ENCODE results near the gene DALRD3. TPM values are rescaled to one million over a fixed set of nuclear protein-coding genes. Genes with fewer than 3 reads are reported as not detected.
A peak's percentile ranks its signal among the peaks of the same experiment; 100 is the strongest.

DALRD3 gene
- total RNA-seq, 1 experiment from 2014 or later: 42.9 TPM

DNA sequence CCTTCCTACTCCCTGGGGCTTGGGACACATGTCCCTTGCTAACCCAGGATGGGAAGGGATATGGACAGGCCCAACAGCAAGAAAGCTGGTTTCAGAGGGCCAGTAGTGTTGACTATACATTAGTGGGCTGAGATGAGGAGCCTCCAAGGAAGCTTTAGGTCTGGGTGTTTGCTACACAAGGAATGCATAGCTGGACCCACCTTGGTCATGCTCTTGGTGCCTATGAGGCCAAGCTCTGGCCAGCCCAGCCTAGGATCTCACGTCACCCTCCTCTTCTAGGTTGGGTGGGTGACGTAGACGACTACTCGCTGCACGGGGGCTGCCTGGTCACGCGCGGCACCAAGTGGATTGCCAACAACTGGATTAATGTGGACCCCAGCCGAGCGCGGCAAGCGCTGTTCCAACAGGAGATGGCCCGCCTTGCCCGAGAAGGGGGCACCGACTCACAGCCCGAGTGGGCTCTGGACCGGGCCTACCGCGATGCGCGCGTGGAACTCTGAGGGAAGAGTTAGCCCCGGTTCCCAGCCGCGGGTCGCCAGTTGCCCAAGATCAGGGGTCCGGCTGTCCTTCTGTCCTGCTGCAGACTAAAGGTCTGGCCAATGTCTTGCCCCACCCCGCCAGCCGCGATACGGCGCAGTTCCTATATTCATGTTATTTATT lies 11.8 kb downstream of the DALRD3 start:
- TSS peak; percentile 95 for BruUV-seq (replicated peaks)
- H3K4me2 ChIP-seq (ENCODE audit: low read length): peak overlapping the region; percentile 91
- H3K27ac ChIP-seq (ENCODE audit: low read depth, low read length): peak overlapping the region; percentile 99
- H3K9me2 ChIP-seq (ENCODE audit: insufficient read depth): no peaks in the 10 kb centered on the region
- intact Hi-C loops (cut with micrococcal nuclease): loop anchor here (1.0 kb wide), 1 partner anchor 12 kb away; the partner anchor contains the start of gene DALRD3
- H3K4me1 ChIP-seq (ENCODE audit: control insufficient read depth in 1 of 2, insufficient read depth in 2 of 2, low read length in 2 of 2): peaks cover 3 to 26% of the 10 kb centered on the region in 2 experiments; a peak in 3 of 4 replicates
- peaks cover 41% of the 10 kb centered on the region for H3K79me2 ChIP-seq (ENCODE audit: insufficient read depth, low read length)
- H3K4me3 ChIP-seq (replicated peaks in 1 of 2; ENCODE audit: low read depth in 1 of 2, low read length in 2 of 2): peak overlapping the region; percentile 72 to 86
- ATAC-seq: no peak
- ChIA-PET CTCF (interaction anchor here (0.8 to 3.2 kb wide), 9 partner anchors 11 to 287 kb away, joined by 3 to 42 read pairs (median 5); partner anchors contain the start of genes DALRD3, IMPDH2, NDUFAF3 and P4HTM), RAD21 (ENCODE audit: low non-redundant PET in 1 of 2, low total read pairs in 2 of 2, uncharacterized antibody in 2 of 2, unreplicated experiment in 2 of 2) (interaction anchor here (0.6 to 1.9 kb wide), 4 partner anchors 11 to 443 kb away, joined by 3 to 8 read pairs (median 6); partner anchors contain the start of gene QRICH1 (in 1 of the 2)), POLR2A (interaction anchor here (0.8 to 2.6 kb wide), 11 partner anchors 10 to 411 kb away, joined by 3 to 52 read pairs (median 13); partner anchors contain the start of genes DALRD3, IMPDH2, KLHDC8B and NDUFAF3)
- peak overlapping the region; percentile 99 for H3K9ac ChIP-seq (ENCODE audit: low read length)
- H2AFZ ChIP-seq (ENCODE audit: low read depth, low read length, poor library complexity, severe bottlenecking): no peak overlapping the region
- no peak for DNase-seq (ENCODE audit: low read depth, low spot score)
- H3K27me3 ChIP-seq (ENCODE audit: insufficient read depth, low read length): no peaks in the 10 kb centered on the region
- TF ChIP-seq ZFX (IDR thresholded peaks at IDR 0.05): no peak
- no peaks in the 10 kb centered on the region for H4K20me1 ChIP-seq (ENCODE audit: insufficient read depth)
- H3K36me3 ChIP-seq (ENCODE audit: control insufficient read depth in 1 of 2, insufficient read depth in 2 of 2, low read length in 2 of 2): peaks cover 2 to 5% of the 10 kb centered on the region in 2 experiments; a peak in 3 of 4 replicates
- H3K9me3 ChIP-seq (ENCODE audit: control insufficient read depth in 1 of 2, insufficient read depth in 1 of 2, low read depth in 1 of 2, low read length in 2 of 2): no peaks in the 10 kb centered on the region

DNA sequence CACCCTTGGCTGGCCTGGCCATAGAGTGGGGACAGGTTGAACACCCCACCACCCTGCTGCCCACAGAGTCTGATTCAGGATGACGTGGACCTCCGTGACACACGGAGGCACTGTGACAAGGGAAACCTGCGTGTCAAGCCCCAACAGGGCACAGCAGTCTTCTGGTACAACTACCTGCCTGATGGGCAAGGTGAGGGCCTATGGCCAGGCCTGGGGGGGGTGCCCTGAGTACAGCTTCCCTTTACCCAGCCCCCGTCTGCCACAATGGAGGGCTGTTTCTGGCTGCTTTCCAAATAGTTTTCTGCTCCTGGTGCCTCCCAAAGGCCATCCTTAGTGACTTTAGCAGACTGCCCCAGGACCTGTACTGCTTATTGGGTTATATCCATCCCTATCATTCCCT lies 12.4 kb downstream of the DALRD3 start:
- H3K9ac ChIP-seq (ENCODE audit: low read length): peak overlapping the region; percentile 99; the same call in 1 of the 2 replicates
- no peaks in the 10 kb centered on the region for H4K20me1 ChIP-seq (ENCODE audit: insufficient read depth)
- TF ChIP-seq EZH2phosphoT487 (IDR thresholded peaks at IDR 0.05; ENCODE audit: borderline replicate concordance) (no peak), EGR1 (IDR thresholded peaks at IDR 0.05; ENCODE audit: low read depth) (no peak), CEBPB (IDR thresholded peaks at IDR 0.05; ENCODE audit: low read depth) (no peak), ZFX (IDR thresholded peaks at IDR 0.05) (no peak), CBX3 (IDR thresholded peaks at IDR 0.05; ENCODE audit: low read depth) (no peak), SP1 (IDR thresholded peaks at IDR 0.05; ENCODE audit: low read depth) (no peak), SIN3A (IDR thresholded peaks at IDR 0.05; ENCODE audit: low read depth) (no peak), SRF (IDR thresholded peaks at IDR 0.05; ENCODE audit: low read depth) (no peak), ELF1 (IDR thresholded peaks at IDR 0.05; ENCODE audit: borderline replicate concordance, low read depth) (no peak), POLR2A (IDR thresholded peaks at IDR 0.05; ENCODE audit: borderline replicate concordance, extremely low read depth, insufficient read depth, insufficient read length) (no peak), POLR2AphosphoS5 (IDR thresholded peaks at IDR 0.05; ENCODE audit: low read depth, low read length) (no peak)
- TF ChIP-seq, protein P1, sequence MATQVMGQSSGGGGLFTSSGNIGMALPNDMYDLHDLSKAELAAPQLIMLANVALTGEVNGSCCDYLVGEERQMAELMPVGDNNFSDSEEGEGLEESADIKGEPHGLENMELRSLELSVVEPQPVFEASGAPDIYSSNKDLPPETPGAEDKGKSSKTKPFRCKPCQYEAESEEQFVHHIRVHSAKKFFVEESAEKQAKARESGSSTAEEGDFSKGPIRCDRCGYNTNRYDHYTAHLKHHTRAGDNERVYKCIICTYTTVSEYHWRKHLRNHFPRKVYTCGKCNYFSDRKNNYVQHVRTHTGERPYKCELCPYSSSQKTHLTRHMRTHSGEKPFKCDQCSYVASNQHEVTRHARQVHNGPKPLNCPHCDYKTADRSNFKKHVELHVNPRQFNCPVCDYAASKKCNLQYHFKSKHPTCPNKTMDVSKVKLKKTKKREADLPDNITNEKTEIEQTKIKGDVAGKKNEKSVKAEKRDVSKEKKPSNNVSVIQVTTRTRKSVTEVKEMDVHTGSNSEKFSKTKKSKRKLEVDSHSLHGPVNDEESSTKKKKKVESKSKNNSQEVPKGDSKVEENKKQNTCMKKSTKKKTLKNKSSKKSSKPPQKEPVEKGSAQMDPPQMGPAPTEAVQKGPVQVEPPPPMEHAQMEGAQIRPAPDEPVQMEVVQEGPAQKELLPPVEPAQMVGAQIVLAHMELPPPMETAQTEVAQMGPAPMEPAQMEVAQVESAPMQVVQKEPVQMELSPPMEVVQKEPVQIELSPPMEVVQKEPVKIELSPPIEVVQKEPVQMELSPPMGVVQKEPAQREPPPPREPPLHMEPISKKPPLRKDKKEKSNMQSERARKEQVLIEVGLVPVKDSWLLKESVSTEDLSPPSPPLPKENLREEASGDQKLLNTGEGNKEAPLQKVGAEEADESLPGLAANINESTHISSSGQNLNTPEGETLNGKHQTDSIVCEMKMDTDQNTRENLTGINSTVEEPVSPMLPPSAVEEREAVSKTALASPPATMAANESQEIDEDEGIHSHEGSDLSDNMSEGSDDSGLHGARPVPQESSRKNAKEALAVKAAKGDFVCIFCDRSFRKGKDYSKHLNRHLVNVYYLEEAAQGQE (IDR thresholded peaks at IDR 0.05; ENCODE audit: low read depth): no peak
- TF ChIP-seq, protein P2, sequence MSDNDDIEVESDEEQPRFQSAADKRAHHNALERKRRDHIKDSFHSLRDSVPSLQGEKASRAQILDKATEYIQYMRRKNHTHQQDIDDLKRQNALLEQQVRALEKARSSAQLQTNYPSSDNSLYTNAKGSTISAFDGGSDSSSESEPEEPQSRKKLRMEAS (IDR thresholded peaks at IDR 0.05): no peak
- TF ChIP-seq, protein P3, sequence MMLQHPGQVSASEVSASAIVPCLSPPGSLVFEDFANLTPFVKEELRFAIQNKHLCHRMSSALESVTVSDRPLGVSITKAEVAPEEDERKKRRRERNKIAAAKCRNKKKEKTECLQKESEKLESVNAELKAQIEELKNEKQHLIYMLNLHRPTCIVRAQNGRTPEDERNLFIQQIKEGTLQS (IDR thresholded peaks at IDR 0.05): no peak
- H3K4me3 ChIP-seq (replicated peaks in 1 of 2; ENCODE audit: low read depth in 1 of 2, low read length in 2 of 2): peak overlapping the region; percentile 72 to 86
- DNase-seq (ENCODE audit: low read depth, low spot score) (no peak), ATAC-seq (no peak)
- RAD21 ChIA-PET (ENCODE audit: low non-redundant PET in 1 of 2, low total read pairs in 2 of 2, uncharacterized antibody in 2 of 2, unreplicated experiment in 2 of 2): interaction anchor here in 1 of 2 experiments (1.9 kb wide), 1 partner anchor 18 kb away, joined by 7 read pairs; no protein-coding TSS in a partner anchor
- peak overlapping the region; percentile 99 for H3K27ac ChIP-seq (ENCODE audit: low read depth, low read length)
- POLR2A ChIA-PET: interaction anchor here (2.2 to 2.6 kb wide), 2 partner anchors 15 kb away, joined by 26 to 52 read pairs; partner anchors contain the start of genes NDUFAF3 and P4HTM
- no peaks in the 10 kb centered on the region for H3K27me3 ChIP-seq (ENCODE audit: insufficient read depth, low read length)
- H3K4me1 ChIP-seq (ENCODE audit: control insufficient read depth in 1 of 2, insufficient read depth in 2 of 2, low read length in 2 of 2): peaks cover 3 to 26% of the 10 kb centered on the region in 2 experiments; a peak in 3 of 4 replicates
- H3K36me3 ChIP-seq (ENCODE audit: control insufficient read depth in 1 of 2, insufficient read depth in 2 of 2, low read length in 2 of 2): peaks cover 0 to 3% of the 10 kb centered on the region in 2 experiments; a peak in 1 of 4 replicates
- intact Hi-C loops (cut with micrococcal nuclease): no loop called here
- CTCF ChIA-PET: no interaction called here
- peaks cover 36% of the 10 kb centered on the region for H3K79me2 ChIP-seq (ENCODE audit: insufficient read depth, low read length)
- no TSS peak for BruUV-seq (replicated peaks)
- no peaks in the 10 kb centered on the region for H3K9me2 ChIP-seq (ENCODE audit: insufficient read depth)
- no peak overlapping the region for H2AFZ ChIP-seq (ENCODE audit: low read depth, low read length, poor library complexity, severe bottlenecking)
- peak overlapping the region; percentile 91 for H3K4me2 ChIP-seq (ENCODE audit: low read length)
- H3K9me3 ChIP-seq (ENCODE audit: control insufficient read depth in 1 of 2, insufficient read depth in 1 of 2, low read depth in 1 of 2, low read length in 2 of 2): no peaks in the 10 kb centered on the region

All from HCT116 (cell line).